Measurements from ENCODE around the gene GIPC3. TPM values are rescaled to one million over a fixed set of nuclear protein-coding genes. Genes with fewer than 3 reads are reported as not detected.

The GIPC3 gene
- total RNA-seq, 6 donors from 2014 or later: 0.91 to 5.2 (median 1.4) TPM

- peaks cover 0 to 17% (median 8%) of the 10 kb centered on the region in 4 donors for H3K27me3 ChIP-seq
- DNase-seq (no peak), ATAC-seq (ENCODE audit: low FRiP score in 2 of 2) (no peak)
- no peak overlapping the region for H3K27ac ChIP-seq
- H3K4me1 ChIP-seq: peaks cover 8 to 22% (median 10%) of the 10 kb centered on the region in 4 donors
- TF ChIP-seq EP300 (IDR thresholded peaks at IDR 0.05): no peak
- no peak for TF ChIP-seq CTCF (IDR thresholded peaks at IDR 0.05)
- TF ChIP-seq POLR2AphosphoS5 (IDR thresholded peaks at IDR 0.05): no peak
- WGBS, 2 donors: 88 to 96% methylated on average over 7 to 10 of the region's 11 CpGs
- H3K36me3 ChIP-seq: peaks cover 0 to 8% (median 0%) of the 10 kb centered on the region in 4 donors
- H3K4me3 ChIP-seq: no peak overlapping the region
- H3K9me3 ChIP-seq: no peaks in the 10 kb centered on the region
These were observed 4.2 kb downstream of the GIPC3 start for GRCh38 chr19:3589439-3589838.

GRCh38 chr19:3589949-3590348 lies 4.7 kb downstream of the GIPC3 start:
- Histone ChIP-seq H3K27ac (no peak overlapping the region), H3K27me3 (peaks cover 0 to 17% (median 8%) of the 10 kb centered on the region in 4 donors), H3K9me3 (no peaks in the 10 kb centered on the region), H3K36me3 (peaks cover 0 to 8% (median 0%) of the 10 kb centered on the region in 4 donors), H3K4me1 (peaks cover 8 to 21% (median 10%) of the 10 kb centered on the region in 4 donors), H3K4me3 (no peak overlapping the region)
- ATAC-seq (ENCODE audit: low FRiP score in 2 of 2) (no peak), DNase-seq (peak in 1 of 2 donors; percentile 75)
- TF ChIP-seq POLR2A (IDR thresholded peaks at IDR 0.05): no peak
- 94 to 100% methylated on average over 1 to 22 of the region's 22 CpGs for WGBS, 2 donors

GRCh38 chr19:3590991-3591659 lies 5.8 kb downstream of the GIPC3 start:
- Histone ChIP-seq H3K27ac (no peak overlapping the region), H3K4me3 (no peak overlapping the region), H3K9me3 (no peaks in the 10 kb centered on the region), H3K4me1 (peaks cover 0 to 9% (median 2%) of the 10 kb centered on the region in 4 donors), H3K36me3 (peaks cover 0 to 13% (median 0%) of the 10 kb centered on the region in 4 donors), H3K27me3 (peaks cover 0 to 7% (median under 1%) of the 10 kb centered on the region in 4 donors)
- DNase-seq: no peak
- TF ChIP-seq POLR2A (IDR thresholded peaks at IDR 0.05): no peak
- TF ChIP-seq CTCF (IDR thresholded peaks at IDR 0.05): no peak
- 93 to 100% methylated on average over 1 to 8 of the region's 8 CpGs for WGBS, 2 donors
- no peak for ATAC-seq (ENCODE audit: low FRiP score in 2 of 2)

- TF ChIP-seq EP300 (IDR thresholded peaks at IDR 0.05): no peak
- Histone ChIP-seq H3K4me1 (peaks cover 0 to under 1% (median 0%) of the 10 kb centered on the region in 4 donors), H3K36me3 (peaks cover 0 to 13% (median 0%) of the 10 kb centered on the region in 4 donors), H3K9me3 (no peaks in the 10 kb centered on the region), H3K27me3 (no peaks in the 10 kb centered on the region), H3K27ac (no peak overlapping the region), H3K4me3 (no peak overlapping the region)
- 89 to 90% methylated on average over 2 to 9 of the region's 9 CpGs for WGBS, 2 donors
- DNase-seq (no peak), ATAC-seq (ENCODE audit: low FRiP score in 2 of 2) (no peak)
These were observed 6.8 kb downstream of the GIPC3 start for GRCh38 chr19:3591876-3592613.

GRCh38 chr19:3593156-3593555 lies 7.9 kb downstream of the GIPC3 start:
- 52 to 58% methylated on average over 11 of the region's 11 CpGs for WGBS, 2 donors
- ATAC-seq (ENCODE audit: low FRiP score in 2 of 2): peak in 1 of 2 donors; percentile 8
- H3K27ac ChIP-seq: no peak overlapping the region
- H3K27me3 ChIP-seq: no peaks in the 10 kb centered on the region
- DNase-seq: peak in 1 of 2 donors; percentile 47
- peaks cover 0 to 13% (median 0%) of the 10 kb centered on the region in 4 donors for H3K36me3 ChIP-seq
- no peak overlapping the region for H3K4me3 ChIP-seq
- no peaks in the 10 kb centered on the region for H3K4me1 ChIP-seq
- TF ChIP-seq CTCF (IDR thresholded peaks at IDR 0.05): no peak
- TF ChIP-seq POLR2A (IDR thresholded peaks at IDR 0.05): no peak
- H3K9me3 ChIP-seq: no peaks in the 10 kb centered on the region
